ENCODE measurements around the gene PUM2. TPM values are rescaled to one million over a fixed set of nuclear protein-coding genes. Genes with fewer than 3 reads are reported as not detected.

Gene PUM2
- total and polyA plus RNA-seq, 2 of the 13 experiments (the other 11 are each of a cell fraction or from before 2014, with no cell fraction given) = 69.6 to 69.8 TPM

DNA sequence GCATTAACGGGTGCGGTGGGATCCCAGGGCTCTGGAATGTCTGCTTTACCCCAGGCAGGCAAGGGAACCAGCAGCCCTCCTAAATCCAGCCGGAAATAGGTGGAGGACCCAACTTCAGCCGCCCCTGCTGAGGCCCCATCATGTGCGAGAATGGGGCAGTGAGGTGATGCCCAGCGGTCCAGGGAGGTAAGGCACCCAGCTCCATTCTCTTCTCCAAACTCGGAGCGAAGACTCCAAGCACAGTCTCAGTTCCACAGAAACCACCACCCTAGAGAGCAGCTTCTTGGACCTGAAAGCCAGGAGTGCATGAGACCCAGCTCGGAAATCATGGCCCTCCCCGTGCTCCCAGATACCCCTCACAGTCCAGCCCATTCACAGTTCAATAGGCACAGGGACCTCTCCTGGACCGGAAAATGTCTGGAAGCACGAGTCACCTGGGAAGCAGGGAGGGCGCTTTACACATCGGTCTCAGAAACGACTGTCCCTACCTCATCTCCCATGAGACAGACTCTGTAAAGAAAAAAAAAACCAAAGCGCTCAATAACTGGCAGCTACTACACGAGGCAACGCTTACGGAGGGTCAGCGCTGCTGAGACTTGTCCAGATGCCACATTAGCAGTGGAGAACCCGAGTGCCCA is 127.8 kb downstream of the PUM2 start (continued):
- TF ChIP-seq ZNF737 (CRISPR knock-in tag; IDR thresholded peaks at IDR 0.05; ENCODE audit: borderline replicate concordance) (no peak), DNMT3B (CRISPR knock-in tag; conservative IDR thresholded peaks at IDR 0.05) (peak; percentile 66; the same call in 1 of the 2 replicates), ZBTB2 (CRISPR knock-in tag; IDR thresholded peaks at IDR 0.05; ENCODE audit: low read depth) (no peak), REPIN1 (CRISPR knock-in tag; IDR thresholded peaks at IDR 0.05; ENCODE audit: borderline replicate concordance, low read depth) (peak; percentile 74), TBX2 (CRISPR knock-in tag; IDR thresholded peaks at IDR 0.05; ENCODE audit: borderline replicate concordance) (peak; percentile 8; the same call in 1 of the 2 replicates), ZNF232 (CRISPR knock-in tag; IDR thresholded peaks at IDR 0.05; ENCODE audit: borderline replicate concordance) (0 out of 2 replicates have a peak, but pooled peaks have one; percentile 66), THRA (CRISPR knock-in tag; IDR thresholded peaks at IDR 0.05; ENCODE audit: borderline replicate concordance) (0 out of 2 replicates have a peak, but pooled peaks have one; percentile 4), TAF1 (CRISPR knock-in tag; IDR thresholded peaks at IDR 0.05) (no peak), TFE3 (CRISPR knock-in tag; IDR thresholded peaks at IDR 0.05) (peak; percentile 23; the same call in 1 of the 2 replicates), ERF (CRISPR knock-in tag; IDR thresholded peaks at IDR 0.05) (peak; percentile 31; the same call in 1 of the 2 replicates), ZFAT (CRISPR knock-in tag; conservative IDR thresholded peaks at IDR 0.05) (no peak), NR2F2 (IDR thresholded peaks at IDR 0.05; ENCODE audit: borderline replicate concordance, low read depth) (0 out of 2 replicates have a peak, but pooled peaks have one; percentile 6), SSRP1 (CRISPR knock-in tag; IDR thresholded peaks at IDR 0.05) (no peak), ZNF746 (CRISPR knock-in tag; IDR thresholded peaks at IDR 0.05) (0 out of 2 replicates have a peak, but pooled peaks have one; percentile 72)
- TF ChIP-seq, protein P1, sequence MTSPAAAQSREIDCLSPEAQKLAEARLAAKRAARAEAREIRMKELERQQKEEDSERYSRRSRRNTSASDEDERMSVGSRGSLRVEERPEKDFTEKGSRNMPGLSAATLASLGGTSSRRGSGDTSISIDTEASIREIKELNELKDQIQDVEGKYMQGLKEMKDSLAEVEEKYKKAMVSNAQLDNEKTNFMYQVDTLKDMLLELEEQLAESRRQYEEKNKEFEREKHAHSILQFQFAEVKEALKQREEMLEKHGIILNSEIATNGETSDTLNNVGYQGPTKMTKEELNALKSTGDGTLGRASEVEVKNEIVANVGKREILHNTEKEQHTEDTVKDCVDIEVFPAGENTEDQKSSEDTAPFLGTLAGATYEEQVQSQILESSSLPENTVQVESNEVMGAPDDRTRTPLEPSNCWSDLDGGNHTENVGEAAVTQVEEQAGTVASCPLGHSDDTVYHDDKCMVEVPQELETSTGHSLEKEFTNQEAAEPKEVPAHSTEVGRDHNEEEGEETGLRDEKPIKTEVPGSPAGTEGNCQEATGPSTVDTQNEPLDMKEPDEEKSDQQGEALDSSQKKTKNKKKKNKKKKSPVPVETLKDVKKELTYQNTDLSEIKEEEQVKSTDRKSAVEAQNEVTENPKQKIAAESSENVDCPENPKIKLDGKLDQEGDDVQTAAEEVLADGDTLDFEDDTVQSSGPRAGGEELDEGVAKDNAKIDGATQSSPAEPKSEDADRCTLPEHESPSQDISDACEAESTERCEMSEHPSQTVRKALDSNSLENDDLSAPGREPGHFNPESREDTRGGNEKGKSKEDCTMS (CRISPR knock-in tag; conservative IDR thresholded peaks at IDR 0.05) = no peak
- TF ChIP-seq, protein P2, sequence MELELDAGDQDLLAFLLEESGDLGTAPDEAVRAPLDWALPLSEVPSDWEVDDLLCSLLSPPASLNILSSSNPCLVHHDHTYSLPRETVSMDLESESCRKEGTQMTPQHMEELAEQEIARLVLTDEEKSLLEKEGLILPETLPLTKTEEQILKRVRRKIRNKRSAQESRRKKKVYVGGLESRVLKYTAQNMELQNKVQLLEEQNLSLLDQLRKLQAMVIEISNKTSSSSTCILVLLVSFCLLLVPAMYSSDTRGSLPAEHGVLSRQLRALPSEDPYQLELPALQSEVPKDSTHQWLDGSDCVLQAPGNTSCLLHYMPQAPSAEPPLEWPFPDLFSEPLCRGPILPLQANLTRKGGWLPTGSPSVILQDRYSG (CRISPR knock-in tag; IDR thresholded peaks at IDR 0.05) = no peak
- TF ChIP-seq, protein P3, sequence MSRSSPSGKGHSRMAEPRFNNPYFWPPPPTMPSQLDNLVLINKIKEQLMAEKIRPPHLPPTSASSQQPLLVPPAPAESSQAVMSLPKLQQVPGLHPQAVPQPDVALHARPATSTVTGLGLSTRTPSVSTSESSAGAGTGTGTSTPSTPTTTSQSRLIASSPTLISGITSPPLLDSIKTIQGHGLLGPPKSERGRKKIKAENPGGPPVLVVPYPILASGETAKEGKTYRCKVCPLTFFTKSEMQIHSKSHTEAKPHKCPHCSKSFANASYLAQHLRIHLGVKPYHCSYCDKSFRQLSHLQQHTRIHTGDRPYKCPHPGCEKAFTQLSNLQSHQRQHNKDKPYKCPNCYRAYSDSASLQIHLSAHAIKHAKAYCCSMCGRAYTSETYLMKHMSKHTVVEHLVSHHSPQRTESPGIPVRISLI (CRISPR knock-in tag; IDR thresholded peaks at IDR 0.05; ENCODE audit: borderline replicate concordance) = no peak
- TF ChIP-seq, protein P4, sequence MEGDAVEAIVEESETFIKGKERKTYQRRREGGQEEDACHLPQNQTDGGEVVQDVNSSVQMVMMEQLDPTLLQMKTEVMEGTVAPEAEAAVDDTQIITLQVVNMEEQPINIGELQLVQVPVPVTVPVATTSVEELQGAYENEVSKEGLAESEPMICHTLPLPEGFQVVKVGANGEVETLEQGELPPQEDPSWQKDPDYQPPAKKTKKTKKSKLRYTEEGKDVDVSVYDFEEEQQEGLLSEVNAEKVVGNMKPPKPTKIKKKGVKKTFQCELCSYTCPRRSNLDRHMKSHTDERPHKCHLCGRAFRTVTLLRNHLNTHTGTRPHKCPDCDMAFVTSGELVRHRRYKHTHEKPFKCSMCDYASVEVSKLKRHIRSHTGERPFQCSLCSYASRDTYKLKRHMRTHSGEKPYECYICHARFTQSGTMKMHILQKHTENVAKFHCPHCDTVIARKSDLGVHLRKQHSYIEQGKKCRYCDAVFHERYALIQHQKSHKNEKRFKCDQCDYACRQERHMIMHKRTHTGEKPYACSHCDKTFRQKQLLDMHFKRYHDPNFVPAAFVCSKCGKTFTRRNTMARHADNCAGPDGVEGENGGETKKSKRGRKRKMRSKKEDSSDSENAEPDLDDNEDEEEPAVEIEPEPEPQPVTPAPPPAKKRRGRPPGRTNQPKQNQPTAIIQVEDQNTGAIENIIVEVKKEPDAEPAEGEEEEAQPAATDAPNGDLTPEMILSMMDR (CRISPR knock-in tag; IDR thresholded peaks at IDR 0.05) = peak; percentile 13; the same call in 1 of the 2 replicates
